ENCODE results near the gene ITGB1BP2.
"Not testable (repeated sequence)": the region's sequence is repeated elsewhere in the genome, so short reads cannot be mapped to it uniquely, and the experiment has no call there.

The ITGB1BP2 gene

GRCh38 chrX:71292669-71293365, 8.7 kb upstream of the ITGB1BP2 start:
- no peak overlapping the region for H3K4me3 ChIP-seq (ENCODE audit: low read length)
- DNase-seq (ENCODE audit: low read depth), result peak; percentile 40
- no peak for TF ChIP-seq CTCF (conservative IDR thresholded peaks at IDR 0.05; ENCODE audit: low read length)

GRCh38 chrX:71296806-71297205, 4.7 kb upstream of the ITGB1BP2 start:
- no peak overlapping the region for H3K4me3 ChIP-seq (ENCODE audit: low read length)
- no peak for DNase-seq (ENCODE audit: low read depth)
- no peak for TF ChIP-seq CTCF (conservative IDR thresholded peaks at IDR 0.05; ENCODE audit: low read length)

- H3K4me3 ChIP-seq (ENCODE audit: low read length), result no peak overlapping the region
- DNase-seq (ENCODE audit: low read depth), result no peak
- no peak for TF ChIP-seq CTCF (conservative IDR thresholded peaks at IDR 0.05; ENCODE audit: low read length)
Observed at GRCh38 chrX:71298119-71298518, 3.4 kb upstream of the ITGB1BP2 start.

- not testable (repeated sequence) for H3K4me3 ChIP-seq (ENCODE audit: low read length); DNase-seq (ENCODE audit: low read depth)
Observed at GRCh38 chrX:71300064-71300463, 1.5 kb upstream of the ITGB1BP2 start.

GRCh38 chrX:71300495-71300894, 1.1 kb upstream of the ITGB1BP2 start:
- not testable (repeated sequence) for DNase-seq (ENCODE audit: low read depth); H3K4me3 ChIP-seq (ENCODE audit: low read length)

GRCh38 chrX:71302461-71303213, 1.1 kb downstream of the ITGB1BP2 start:
- H3K4me3 ChIP-seq (ENCODE audit: low read length), result no peak overlapping the region
- TF ChIP-seq CTCF (conservative IDR thresholded peaks at IDR 0.05; ENCODE audit: low read length), result no peak
- DNase-seq (ENCODE audit: low read depth), result no peak

- TF ChIP-seq CTCF (conservative IDR thresholded peaks at IDR 0.05; ENCODE audit: low read length), result no peak
- H3K4me3 ChIP-seq (ENCODE audit: low read length), result no peak overlapping the region
- no peak for DNase-seq (ENCODE audit: low read depth)
Observed at GRCh38 chrX:71304561-71304960, 3.0 kb downstream of the ITGB1BP2 start.

GRCh38 chrX:71315917-71316316, 14.4 kb downstream of the ITGB1BP2 start:
- no peak for TF ChIP-seq CTCF (conservative IDR thresholded peaks at IDR 0.05; ENCODE audit: low read length)
- H3K4me3 ChIP-seq (ENCODE audit: low read length), result no peak overlapping the region
- peak; percentile 66 for DNase-seq (ENCODE audit: low read depth)

GRCh38 chrX:71316959-71317358, 15.4 kb downstream of the ITGB1BP2 start:
- H3K4me3 ChIP-seq (ENCODE audit: low read length), result not testable (repeated sequence)
- DNase-seq (ENCODE audit: low read depth), result peak; percentile 26
